Measurements from ENCODE around the gene TOMM70.
"Not testable (repeated sequence)": the region's sequence is repeated elsewhere in the genome, so short reads cannot be mapped to it uniquely, and the experiment has no call there.

Gene TOMM70

GRCh38 chr3:100338911-100339310, 62.0 kb downstream of the TOMM70 start:
- no peaks in the 10 kb centered on the region for H3K9me3 Mint-ChIP-seq
- H3K4me3 Mint-ChIP-seq, result no peak overlapping the region
- peaks cover 14 to 20% of the 10 kb centered on the region in 2 donors for H3K4me1 Mint-ChIP-seq (ENCODE audit: low read depth in 2 of 2)
- no peaks in the 10 kb centered on the region for H3K27me3 Mint-ChIP-seq
- H3K27ac Mint-ChIP-seq, result peak overlapping the region in 1 of 2 donors; percentile 90
- DNase-seq (no peak), ATAC-seq (replicated peaks) (no peak)
- peaks cover 30% of the 10 kb centered on the region for H3K36me3 Mint-ChIP-seq (ENCODE audit: insufficient read depth)

GRCh38 chr3:100336229-100336628, 64.7 kb downstream of the TOMM70 start:
- H3K4me3 Mint-ChIP-seq, result peak overlapping the region in 1 of 2 donors; percentile 98
- not testable (repeated sequence) for ATAC-seq (replicated peaks)

GRCh38 chr3:100335434-100335833, 65.5 kb downstream of the TOMM70 start:
- peak overlapping the region; percentile 96 to 97 for H3K27ac Mint-ChIP-seq
- peaks cover 13% of the 10 kb centered on the region for H3K36me3 Mint-ChIP-seq (ENCODE audit: insufficient read depth)
- no peaks in the 10 kb centered on the region for H3K27me3 Mint-ChIP-seq
- H3K4me1 Mint-ChIP-seq (ENCODE audit: low read depth in 2 of 2), result peaks cover 18 to 21% of the 10 kb centered on the region in 2 donors
- DNase-seq (no peak), ATAC-seq (replicated peaks) (peak; percentile 13)
- H3K9me3 Mint-ChIP-seq, result no peaks in the 10 kb centered on the region
- H3K4me3 Mint-ChIP-seq, result peak overlapping the region; percentile 88 to 98

More at GRCh38 chr3:100336229-100336628, 64.7 kb downstream of the TOMM70 start:
- H3K27me3 Mint-ChIP-seq, H3K9me3 Mint-ChIP-seq, DNase-seq: not testable (repeated sequence)
- Mint-ChIP-seq H3K36me3 (ENCODE audit: insufficient read depth) (peaks cover 15% of the 10 kb centered on the region), H3K4me1 (ENCODE audit: low read depth in 2 of 2) (peaks cover 18 to 21% of the 10 kb centered on the region in 2 donors), H3K27ac (peak overlapping the region in 1 of 2 donors; percentile 97)

GRCh38 chr3:100334488-100335351, 66.2 kb downstream of the TOMM70 start, which contains the start of gene NIT2:
Gene NIT2, plus strand, starts transcription at chr3:100334757. Its CDS starts 35 bp downstream, at chr3:100334792.
- Mint-ChIP-seq H3K27ac (peak within 1 kb of the TSS; percentile 96 to 97), H3K9me3 (no peaks in the 10 kb centered on the region), H3K27me3 (no peaks in the 10 kb centered on the region), H3K4me1 (ENCODE audit: low read depth in 2 of 2) (peaks cover 18 to 21% of the 10 kb centered on the region in 2 donors), H3K4me3 (peak within 1 kb of the TSS; percentile 88 to 98), H3K36me3 (ENCODE audit: insufficient read depth) (peaks cover 13% of the 10 kb centered on the region)
- peak; percentile 96 for ATAC-seq (replicated peaks)
- DNase-seq, result peak; percentile 59 to 73 (median 70)

- peaks cover 9% of the 10 kb centered on the region for H3K36me3 Mint-ChIP-seq (ENCODE audit: insufficient read depth)
- no peak for ATAC-seq (replicated peaks)
- no peaks in the 10 kb centered on the region for H3K27me3 Mint-ChIP-seq
- H3K9me3 Mint-ChIP-seq, result no peaks in the 10 kb centered on the region
- H3K4me1 Mint-ChIP-seq (ENCODE audit: low read depth in 2 of 2), result peaks cover 18 to 20% of the 10 kb centered on the region in 2 donors
- peak overlapping the region; percentile 74 to 88 for H3K4me3 Mint-ChIP-seq
- no peak for DNase-seq
- H3K27ac Mint-ChIP-seq, result peak overlapping the region; percentile 96 to 97
Measured at GRCh38 chr3:100333970-100334487, 66.9 kb downstream of the TOMM70 start.

GRCh38 chr3:100333051-100333450, 67.8 kb downstream of the TOMM70 start:
- Mint-ChIP-seq H3K27ac (peak overlapping the region in 1 of 2 donors; percentile 96), H3K9me3 (no peaks in the 10 kb centered on the region), H3K36me3 (ENCODE audit: insufficient read depth) (peaks cover 9% of the 10 kb centered on the region), H3K4me3 (peak overlapping the region in 1 of 2 donors; percentile 74), H3K4me1 (ENCODE audit: low read depth in 2 of 2) (peaks cover 14 to 18% of the 10 kb centered on the region in 2 donors), H3K27me3 (no peaks in the 10 kb centered on the region)
- no peak for DNase-seq
- no peak for ATAC-seq (replicated peaks)

GRCh38 chr3:100331660-100332059, 69.2 kb downstream of the TOMM70 start:
- H3K4me3 Mint-ChIP-seq, result no peak overlapping the region
- H3K27me3 Mint-ChIP-seq, result no peaks in the 10 kb centered on the region
- ATAC-seq (replicated peaks) (no peak), DNase-seq (no peak)
- H3K27ac Mint-ChIP-seq, result no peak overlapping the region
- H3K36me3 Mint-ChIP-seq (ENCODE audit: insufficient read depth), result peaks cover 9% of the 10 kb centered on the region
- H3K4me1 Mint-ChIP-seq (ENCODE audit: low read depth in 2 of 2), result peaks cover 14 to 18% of the 10 kb centered on the region in 2 donors
- H3K9me3 Mint-ChIP-seq, result no peaks in the 10 kb centered on the region

GRCh38 chr3:100330651-100331050, 70.2 kb downstream of the TOMM70 start:
- no peak overlapping the region for H3K4me3 Mint-ChIP-seq
- DNase-seq (no peak), ATAC-seq (replicated peaks) (no peak)
- peaks cover 9% of the 10 kb centered on the region for H3K36me3 Mint-ChIP-seq (ENCODE audit: insufficient read depth)
- H3K4me1 Mint-ChIP-seq (ENCODE audit: low read depth in 2 of 2), result peaks cover 9 to 11% of the 10 kb centered on the region in 2 donors
- H3K27me3 Mint-ChIP-seq, result no peaks in the 10 kb centered on the region
- no peaks in the 10 kb centered on the region for H3K9me3 Mint-ChIP-seq
- H3K27ac Mint-ChIP-seq, result no peak overlapping the region

GRCh38 chr3:100329800-100330489, 70.9 kb downstream of the TOMM70 start:
- no peak overlapping the region for H3K4me3 Mint-ChIP-seq
- H3K27ac Mint-ChIP-seq, result no peak overlapping the region
- peaks cover 4% of the 10 kb centered on the region for H3K36me3 Mint-ChIP-seq (ENCODE audit: insufficient read depth)
- H3K9me3 Mint-ChIP-seq, result no peaks in the 10 kb centered on the region
- DNase-seq (no peak), ATAC-seq (replicated peaks) (no peak)
- peaks cover 2 to 4% of the 10 kb centered on the region in 2 donors for H3K4me1 Mint-ChIP-seq (ENCODE audit: low read depth in 2 of 2)
- no peaks in the 10 kb centered on the region for H3K27me3 Mint-ChIP-seq

- not testable (repeated sequence) for H3K36me3 Mint-ChIP-seq (ENCODE audit: insufficient read depth); ATAC-seq (replicated peaks); H3K9me3 Mint-ChIP-seq; H3K4me1 Mint-ChIP-seq (ENCODE audit: low read depth in 2 of 2); H3K4me3 Mint-ChIP-seq; H3K27me3 Mint-ChIP-seq; DNase-seq; H3K27ac Mint-ChIP-seq
Measured at GRCh38 chr3:100327377-100327776, 73.5 kb downstream of the TOMM70 start.

GRCh38 chr3:100325827-100326226, 75.1 kb downstream of the TOMM70 start:
- H3K4me3 Mint-ChIP-seq, result no peak overlapping the region
- no peaks in the 10 kb centered on the region for H3K36me3 Mint-ChIP-seq (ENCODE audit: insufficient read depth)
- DNase-seq (no peak), ATAC-seq (replicated peaks) (no peak)
- H3K27ac Mint-ChIP-seq, result no peak overlapping the region
- H3K4me1 Mint-ChIP-seq (ENCODE audit: low read depth in 2 of 2), result no peaks in the 10 kb centered on the region
- H3K9me3 Mint-ChIP-seq, result no peaks in the 10 kb centered on the region
- no peaks in the 10 kb centered on the region for H3K27me3 Mint-ChIP-seq

- DNase-seq (no peak), ATAC-seq (replicated peaks) (no peak)
- Mint-ChIP-seq H3K27me3 (no peaks in the 10 kb centered on the region), H3K36me3 (ENCODE audit: insufficient read depth) (peaks cover 8% of the 10 kb centered on the region), H3K9me3 (no peaks in the 10 kb centered on the region), H3K4me1 (ENCODE audit: low read depth in 2 of 2) (no peaks in the 10 kb centered on the region), H3K27ac (no peak overlapping the region), H3K4me3 (no peak overlapping the region)
Measured at GRCh38 chr3:100324044-100324443, 76.8 kb downstream of the TOMM70 start.

GRCh38 chr3:100319951-100320350, 80.9 kb downstream of the TOMM70 start:
- Mint-ChIP-seq H3K27ac (no peak overlapping the region), H3K27me3 (no peaks in the 10 kb centered on the region), H3K36me3 (ENCODE audit: insufficient read depth) (peaks cover 12% of the 10 kb centered on the region), H3K4me1 (ENCODE audit: low read depth in 2 of 2) (peaks cover 2 to 17% of the 10 kb centered on the region in 2 donors), H3K4me3 (no peak overlapping the region), H3K9me3 (no peaks in the 10 kb centered on the region)
- no peak for ATAC-seq (replicated peaks)
- DNase-seq, result no peak

Data from effector memory CD8-positive, alpha-beta T cell (primary cell).